Stimulated activated naive CD8-positive, alpha-beta T cell treated with anti-CD3 and anti-CD28 coated beads, Interleukin-15, Interleukin-2, amounts not matched to agents 100 U/mL and 50 U/mL, for 24 hours (primary cell): ENCODE measurements around the gene TSPAN12.

Source experiments
- ATAC-seq: fragments of 150-1000 bp; cut with Tn5 transposase; one replicate; pipeline ENCODE4 v1.10.0; 2021
- DNase-seq: peaks from one replicate; pipeline ENCODE4 v3.0.0; 2021

The TSPAN12 gene

DNA sequence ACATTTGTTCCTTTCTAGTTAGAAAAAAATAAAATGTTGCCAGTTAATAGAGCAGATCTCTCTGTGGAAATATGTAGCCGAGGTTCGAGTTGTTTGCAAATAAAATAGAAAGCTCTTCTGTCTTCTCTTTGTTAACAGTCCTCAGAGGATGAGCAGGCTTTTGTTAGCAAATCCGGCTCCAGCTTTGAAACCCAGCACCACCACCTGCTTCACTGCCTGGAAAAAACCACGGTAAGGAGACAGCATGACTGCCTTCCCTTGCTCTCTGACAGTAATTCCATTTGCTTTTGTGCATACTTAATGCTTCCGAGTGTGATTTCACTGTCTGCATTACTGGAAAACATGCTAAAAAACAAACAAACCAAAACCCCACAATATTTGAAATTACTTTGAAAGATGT, 115.6 kb downstream of the TSPAN12 start:
- DNase-seq (no peak), ATAC-seq (no peak)

DNA sequence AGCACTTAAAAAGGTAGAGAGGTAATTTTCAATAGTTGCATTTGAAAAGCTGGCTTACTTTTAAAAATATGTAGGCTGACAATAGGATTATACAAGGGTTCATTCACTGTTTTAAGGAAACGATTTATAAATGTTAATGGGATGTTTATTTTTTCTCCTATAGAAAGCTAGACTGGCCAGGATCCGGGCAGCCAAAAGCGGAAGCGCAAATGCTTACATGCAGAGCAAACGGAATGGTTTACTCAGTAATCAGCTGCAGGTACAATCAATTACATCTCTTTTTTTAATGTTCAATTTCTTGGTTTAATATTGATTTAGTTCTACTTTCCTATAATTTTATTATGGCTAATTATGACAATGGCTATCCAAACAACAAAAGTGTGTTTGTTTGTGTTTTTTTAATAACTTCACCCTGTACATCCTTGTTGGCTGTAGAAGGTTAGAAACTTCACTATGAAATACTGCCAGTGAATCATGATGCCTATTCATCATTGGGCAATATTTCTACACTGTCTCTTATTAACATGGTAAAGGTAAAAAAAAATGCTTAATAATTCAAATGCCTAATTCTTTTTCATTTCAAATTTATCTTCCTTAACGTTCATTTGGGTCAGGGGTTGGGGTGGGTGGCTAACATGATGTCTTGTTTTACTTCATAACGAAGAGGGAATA, 116.4 kb downstream of the TSPAN12 start:
- DNase-seq (no peak), ATAC-seq (no peak)

DNA sequence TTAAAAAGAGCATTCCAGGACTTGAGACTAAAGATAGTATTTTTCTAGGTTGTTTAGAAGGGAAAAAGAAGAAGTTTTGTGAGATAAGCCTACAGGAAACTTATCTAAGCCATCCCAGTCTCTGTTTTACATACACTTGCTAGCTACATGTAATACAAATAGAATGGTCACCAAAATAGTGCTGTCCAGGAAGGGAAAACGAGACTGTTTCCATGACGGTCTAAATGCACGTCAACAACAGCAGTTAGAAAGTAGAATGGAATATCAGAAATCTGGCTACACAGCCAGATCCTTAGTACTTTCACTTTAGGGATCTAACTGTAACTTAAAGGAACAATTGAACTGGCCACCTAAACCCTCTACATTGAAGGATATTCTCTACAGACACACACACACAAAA, 117.6 kb downstream of the TSPAN12 start:
- no peak for ATAC-seq
- DNase-seq, result no peak

DNA sequence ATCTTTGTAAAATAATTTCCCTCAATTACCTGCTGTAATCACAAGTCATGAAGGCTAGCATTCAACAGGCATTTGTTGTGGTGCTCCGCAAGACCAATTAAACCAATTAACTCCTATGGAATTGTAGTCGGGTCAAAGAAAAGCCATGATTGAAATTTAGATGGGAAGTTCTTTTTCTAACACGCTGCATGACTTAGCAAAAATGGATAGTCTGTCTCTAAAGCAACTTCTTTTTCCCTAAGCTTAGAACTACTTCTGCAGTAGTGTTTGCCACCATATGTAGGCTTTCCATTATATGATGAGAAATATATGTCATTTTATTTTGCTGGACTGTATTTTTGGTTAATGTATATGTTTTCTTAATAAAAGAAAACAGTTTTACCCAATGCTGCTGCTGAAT, 119.1 kb downstream of the TSPAN12 start:
- no peak for DNase-seq
- ATAC-seq, result no peak
